NCI-H2081 (cell line): ENCODE measurements around the gene TPM3.
"Not testable (repeated sequence)": the region's sequence is repeated elsewhere in the genome, so short reads cannot be mapped to it uniquely, and the experiment has no call there.

Experiments used
- DNase-seq, 2 experiments: peaks; one replicate each; lab custom pipeline; 2025; lab: John Stamatoyannopoulos, UW

TPM3 gene

GRCh38 chr1:154191990-154192461, at the start of gene TPM3:
TPM3 (minus strand) TSS chr1:154192100; CDS start chr1:154192018, 82 bp downstream.
- DNase-seq, result no peak

DNA sequence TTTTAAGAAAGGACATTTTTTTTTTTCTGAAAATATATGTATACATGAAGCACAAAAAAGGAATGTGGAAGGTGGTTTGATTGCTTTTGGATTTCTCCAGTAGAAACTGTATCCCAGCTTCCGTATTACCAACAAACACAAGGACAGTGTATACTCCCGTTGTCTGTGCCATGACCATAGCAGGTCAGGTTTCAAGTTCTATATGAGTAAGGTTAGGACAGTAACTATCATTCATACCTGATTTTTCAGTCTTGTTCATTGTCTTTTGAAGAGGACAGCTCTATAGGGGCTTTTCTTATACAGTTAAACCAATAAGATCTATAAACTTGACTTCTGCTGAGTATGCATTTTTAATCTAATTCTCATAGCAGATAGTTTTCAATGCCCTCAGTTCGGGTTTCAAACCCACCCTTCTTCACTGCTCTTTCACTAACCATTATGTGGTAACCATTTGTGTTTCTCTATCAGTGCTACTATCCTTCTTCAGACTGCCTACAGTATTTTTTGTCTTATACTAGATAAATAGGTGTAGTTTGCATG, 48.5 kb upstream of the TPM3 start:
- DNase-seq, result no peak

GRCh38 chr1:154239491-154239890, 47.6 kb upstream of the TPM3 start:
- no peak for DNase-seq

GRCh38 chr1:154237880-154238506, 46.1 kb upstream of the TPM3 start:
- no peak for DNase-seq

DNA sequence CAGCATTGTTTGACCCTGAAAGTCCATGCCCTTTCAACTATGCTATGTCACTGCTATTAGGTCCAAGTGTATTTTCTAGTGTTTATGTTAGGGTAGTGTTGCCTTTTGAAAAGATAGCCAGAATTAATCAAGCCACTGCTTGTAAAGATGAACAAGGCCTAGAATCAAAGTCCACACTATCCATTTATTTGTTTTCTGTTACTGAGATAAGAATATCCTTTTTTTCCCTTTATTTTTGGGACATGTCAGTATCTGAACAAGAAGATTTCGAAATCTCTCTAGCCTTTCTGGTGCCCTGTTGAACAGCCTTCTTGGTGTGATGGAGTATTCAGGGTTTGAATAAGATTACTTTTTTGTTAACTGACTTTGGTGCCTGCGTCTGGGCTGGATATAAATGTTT, 45.5 kb upstream of the TPM3 start:
- no peak for DNase-seq

DNA sequence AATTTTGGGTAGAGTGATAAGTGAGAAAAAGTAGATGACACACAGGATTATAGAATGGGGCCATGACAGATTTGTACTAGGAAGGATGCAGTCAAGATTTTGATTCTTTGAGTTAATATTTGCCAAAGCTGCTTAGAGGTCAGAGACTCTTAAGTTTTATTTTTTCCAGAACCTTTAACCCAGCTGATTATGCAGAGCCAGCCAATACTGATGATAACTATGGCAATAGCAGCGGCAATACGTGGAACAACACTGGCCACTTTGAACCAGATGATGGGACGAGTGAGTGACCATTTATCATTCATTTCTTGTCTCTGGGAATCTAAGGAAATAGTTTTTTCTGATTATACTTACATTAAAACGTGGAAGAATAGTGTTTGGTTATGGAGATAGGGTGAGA, 45.0 kb upstream of the TPM3 start:
- no peak for DNase-seq

DNA sequence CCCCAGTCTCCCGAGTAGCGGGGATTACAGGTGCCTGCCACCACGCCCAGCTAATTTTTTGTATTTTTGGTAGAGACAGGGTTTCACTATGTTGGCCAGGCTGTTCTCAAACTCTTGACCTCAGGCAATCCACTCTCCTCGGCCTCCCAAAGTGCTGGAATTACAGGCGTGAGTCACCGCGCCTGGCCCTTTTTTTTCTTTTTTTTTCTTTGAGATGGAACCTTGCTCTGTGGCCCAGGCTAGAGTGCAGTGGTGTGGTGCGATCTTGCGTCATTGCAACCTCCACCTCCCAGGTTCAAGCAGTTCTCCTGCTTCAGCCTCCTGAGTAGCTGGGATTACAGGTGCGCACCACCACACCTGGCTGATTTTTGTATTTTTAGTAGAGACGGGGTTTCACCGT, 41.2 kb upstream of the TPM3 start:
- not testable (repeated sequence) for DNase-seq

DNA sequence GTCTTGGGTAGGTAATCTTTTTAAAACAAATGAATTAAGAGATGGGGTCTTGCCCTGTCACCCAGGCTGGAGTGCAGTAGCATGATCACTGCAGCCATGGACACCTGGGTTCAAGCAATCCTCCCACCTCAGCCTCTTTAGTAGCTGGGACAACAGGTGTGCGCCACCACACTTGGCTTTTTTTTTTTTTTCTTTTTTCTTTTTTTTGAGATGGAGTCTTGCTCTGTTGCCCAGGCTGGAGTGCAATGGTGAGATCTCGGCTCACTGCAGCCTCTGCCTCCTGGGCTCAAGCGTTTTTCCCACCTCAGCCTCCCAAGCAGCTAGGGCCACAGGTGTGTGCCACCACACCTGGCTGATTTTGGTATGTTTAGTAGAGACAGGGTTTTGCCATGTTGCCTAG, 39.2 kb upstream of the TPM3 start:
- not testable (repeated sequence) for DNase-seq

- DNase-seq, result no peak
Observed at GRCh38 chr1:154225370-154225769, 33.5 kb upstream of the TPM3 start.

- DNase-seq, result no peak
Observed at GRCh38 chr1:154223621-154224020, 31.7 kb upstream of the TPM3 start.

GRCh38 chr1:154222918-154223317, 31.0 kb upstream of the TPM3 start:
- no peak for DNase-seq

DNA sequence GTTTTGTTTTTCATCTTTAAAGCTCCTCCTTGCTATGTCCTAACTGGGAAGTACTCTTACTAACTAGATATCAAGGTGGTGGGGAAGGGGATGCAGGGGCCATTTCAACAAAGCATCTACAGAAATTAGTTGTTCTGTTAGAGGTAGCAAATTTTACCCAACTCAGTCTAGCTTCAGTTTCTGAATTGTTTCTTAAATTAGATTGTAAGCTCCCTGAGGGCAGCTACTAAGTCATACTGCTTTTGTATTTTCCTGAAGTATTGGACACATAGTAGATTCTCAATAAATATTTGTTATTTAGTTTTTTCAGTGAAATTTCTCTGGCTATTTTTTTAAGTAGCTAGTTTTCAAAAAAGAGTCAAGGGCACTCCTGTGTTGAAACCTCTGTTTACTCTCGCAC, 30.6 kb upstream of the TPM3 start:
- no peak for DNase-seq

DNA sequence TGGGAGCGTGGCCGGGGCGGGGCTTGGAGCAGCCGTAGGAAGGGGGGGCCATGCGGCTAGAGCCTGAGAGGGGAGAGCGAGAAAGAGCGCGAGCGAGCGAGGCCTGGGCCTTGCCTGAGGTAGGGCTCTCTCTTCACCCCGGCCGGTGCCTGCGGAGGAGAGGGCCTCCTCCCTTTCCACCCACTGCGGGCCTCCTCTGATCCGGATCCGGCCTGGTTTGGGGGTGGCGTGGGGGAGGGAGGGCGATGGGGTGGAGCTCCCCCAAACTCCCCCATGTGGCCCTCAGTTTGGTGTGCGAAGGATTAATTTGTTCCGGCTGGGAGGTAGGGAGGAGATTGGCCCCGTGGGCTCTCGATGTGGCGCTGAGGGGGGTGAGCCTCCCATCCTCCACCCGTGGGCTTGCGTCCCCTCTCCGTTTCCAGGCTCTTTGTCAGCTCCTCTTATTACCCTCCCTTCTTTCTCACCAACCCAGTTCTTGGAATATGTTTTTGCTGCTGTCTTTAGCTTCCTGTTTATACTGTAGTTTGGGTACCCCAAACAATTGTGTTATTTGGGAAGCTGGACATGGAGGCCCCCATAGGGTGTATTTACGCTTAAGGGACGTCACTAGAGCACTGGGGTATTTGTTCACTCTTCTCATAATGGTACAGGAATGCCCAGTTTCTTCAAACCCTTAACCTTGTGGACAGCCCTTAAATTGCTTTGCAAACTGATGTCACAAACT, 29.5 kb upstream of the TPM3 start:
- peak; percentile 34 to 65 for DNase-seq

DNA sequence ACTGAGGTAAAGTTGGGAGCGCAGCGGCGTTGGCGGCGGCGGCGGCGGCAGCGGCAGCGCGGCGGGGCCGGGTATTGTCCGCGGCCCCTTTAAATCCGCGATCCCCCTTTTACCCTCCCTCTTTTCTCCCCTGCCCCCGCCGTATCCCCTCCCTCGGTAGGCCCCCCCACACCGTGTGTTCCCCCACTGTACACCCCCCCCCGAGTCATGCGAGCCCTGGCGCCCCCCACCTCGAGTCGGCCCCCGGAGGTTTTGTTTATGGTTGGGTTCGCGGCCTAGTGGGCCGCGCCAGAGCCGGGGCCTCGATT, 29.0 kb upstream of the TPM3 start:
- DNase-seq, result no peak

GRCh38 chr1:154220071-154220969, 28.4 kb upstream of the TPM3 start, which contains the start of gene UBAP2L:
UBAP2L (plus strand) TSS chr1:154220955; CDS start chr1:154225124, 4,169 bp downstream.
- DNase-seq, result peak; percentile 100

DNA sequence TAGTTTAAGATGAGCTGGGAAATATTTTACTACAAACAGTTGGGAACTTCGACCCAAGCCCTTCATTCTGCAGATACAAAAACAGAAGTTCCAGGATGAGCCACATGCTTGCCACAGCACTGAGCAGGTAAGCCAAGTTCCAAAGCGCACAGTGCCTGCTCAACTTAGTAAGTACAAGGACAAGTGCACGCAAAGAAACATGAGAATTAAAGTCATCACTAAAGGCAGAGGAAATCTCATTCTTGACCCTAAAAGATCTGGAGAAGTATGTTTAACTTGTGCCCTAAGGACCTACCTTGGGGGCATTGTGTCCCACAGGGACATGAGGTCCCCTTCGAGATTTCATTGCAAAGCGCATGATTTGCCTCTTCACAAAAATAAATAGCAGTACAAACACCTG, 27.6 kb upstream of the TPM3 start:
- peak in 1 of 2 experiments; percentile 25 for DNase-seq

DNA sequence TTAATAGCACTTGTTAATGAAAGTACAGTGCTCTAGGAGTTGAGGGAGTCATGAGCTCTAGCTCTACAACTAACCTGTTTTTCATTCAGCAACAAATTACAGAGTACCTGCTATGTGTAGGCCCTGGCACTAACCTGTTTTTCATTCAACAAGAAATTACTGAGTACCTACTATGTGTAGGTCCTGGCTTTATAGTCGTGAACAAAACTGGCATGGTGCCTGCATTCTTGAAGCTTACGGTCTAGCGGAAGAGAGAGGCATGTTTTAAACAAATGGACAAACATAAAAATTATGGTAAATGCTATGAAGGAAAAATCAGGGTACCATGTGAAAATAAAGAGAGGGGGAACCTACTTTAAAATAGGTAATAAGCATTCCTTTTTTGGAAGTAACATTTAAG, 26.6 kb upstream of the TPM3 start:
- DNase-seq, result no peak

GRCh38 chr1:154213274-154213673, 21.4 kb upstream of the TPM3 start:
- DNase-seq, result no peak

- DNase-seq, result no peak
Observed at GRCh38 chr1:154212083-154212482, 20.2 kb upstream of the TPM3 start.

DNA sequence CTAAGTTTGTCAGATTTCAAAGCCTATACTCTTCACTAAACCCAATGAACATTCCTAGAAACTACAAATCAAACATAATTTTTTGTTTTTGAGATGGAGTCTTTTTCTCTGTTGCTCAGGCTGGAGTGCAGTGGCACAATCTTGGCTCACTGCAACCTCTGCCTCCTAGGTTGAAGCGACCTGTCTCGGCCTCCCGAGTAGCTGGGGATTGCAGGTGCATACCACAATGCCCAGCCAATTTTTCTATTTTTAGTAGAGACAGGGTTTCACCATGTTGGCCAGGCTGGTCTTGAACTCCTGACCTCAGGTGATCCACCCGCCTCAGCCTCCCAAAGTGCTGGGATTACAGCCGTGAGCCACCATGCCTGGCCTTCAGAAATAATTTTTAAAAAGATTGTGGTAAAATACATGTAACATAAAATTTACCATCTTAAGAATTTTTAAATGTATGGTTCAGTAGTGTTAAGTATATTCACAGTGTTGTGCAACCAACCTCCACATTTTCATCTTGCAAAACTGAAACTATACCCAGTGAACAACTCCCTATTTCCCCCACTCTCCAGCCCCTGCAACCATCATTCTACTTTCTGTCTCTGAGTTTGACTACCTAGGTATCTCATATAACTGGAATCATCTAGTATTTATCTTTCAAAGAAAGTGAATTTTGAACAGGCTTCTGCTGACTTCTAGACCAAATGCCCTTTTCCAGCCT, 16.9 kb upstream of the TPM3 start:
- DNase-seq, result no peak

DNA sequence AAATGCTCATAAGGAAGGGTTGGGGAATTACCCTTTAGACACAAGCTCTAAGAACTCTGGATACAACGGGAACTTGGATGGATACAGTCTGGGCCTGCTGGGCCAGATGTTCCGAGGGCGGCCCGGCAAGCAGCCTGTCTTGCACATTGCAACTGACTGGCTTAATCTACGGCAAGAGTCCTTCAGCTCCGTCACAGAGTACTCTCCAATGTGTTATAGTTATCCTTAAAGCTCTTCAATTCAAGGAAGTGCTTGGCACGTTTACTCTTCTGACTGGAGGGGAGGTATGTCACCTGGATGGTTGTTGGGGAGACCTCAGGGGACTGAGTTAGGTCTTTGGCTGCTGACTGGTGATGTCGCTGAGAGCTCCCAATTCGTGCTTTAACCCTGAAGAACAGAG, 15.4 kb upstream of the TPM3 start:
- no peak for DNase-seq

- DNase-seq, result peak; percentile 18 to 19
Observed at GRCh38 chr1:154206196-154206595, 14.3 kb upstream of the TPM3 start, which contains the start of gene CFAP141. CFAP141 (minus strand) TSS chr1:154206333; CDS start chr1:154206307, 26 bp downstream.
